Colonic mucosa (tissue), 4 donors: ENCODE results near the gene BICRAL. TPM values are rescaled to one million over a fixed set of nuclear protein-coding genes. Genes with fewer than 3 reads are reported as not detected.
A peak's percentile ranks its signal among the peaks of the same experiment; 100 is the strongest.

Source experiments
- DNase-seq: peaks from one replicate; pipeline ENCODE4 v3.0.0-alpha.2; 2020
- H3K27ac ChIP-seq: fragments of 200-600 bp; one replicate; pipeline ENCODE4 v1.8.0; 2021
- H3K27me3 ChIP-seq: fragments of 200-600 bp; one replicate; pipeline ENCODE4 v1.8.0; 2021
- H3K36me3 ChIP-seq: fragments of 200-600 bp; one replicate; pipeline ENCODE4 v1.8.0; 2021
- H3K4me1 ChIP-seq: fragments of 200-600 bp; one replicate; pipeline ENCODE4 v1.8.0; 2021; ENCODE audit warnings: mild to moderate bottlenecking
- H3K4me3 ChIP-seq: fragments of 200-600 bp; one replicate; pipeline ENCODE4 v1.8.0; 2021
- H3K9ac ChIP-seq, 2 donors: one replicate each; pipeline ENCODE4 v1.7.0; 2013; ENCODE audit warnings: control low read depth in 2 of 2, low read depth in 2 of 2, low read length in 2 of 2
- H3K9me3 ChIP-seq: fragments of 200-600 bp; one replicate; pipeline ENCODE4 v1.8.0; 2021
- intact Hi-C: fragments of 100-400 bp; cut with DNase I; formaldehyde crosslinking; loops from one replicate; pipeline ENCODE4 v1.14.1; 2022
- total RNA-seq, 2 donors: library from RNA; stranded (reverse); fragmentation: NEBNext Ultra II Directional in 1 of 2; extraction: Animal tissue kit (Norgen Biotek cat#: 25700) in 1 of 2; gene quantifications; one replicate each; pipeline ENCODE4 v1.2.1, GENCODE V29; 2021
- TF ChIP-seq, protein P1 (sequence below): fragments of 200-600 bp; IDR thresholded peaks from one replicate; pipeline ENCODE4 v1.8.0; 2022; ENCODE audit warnings: antibody characterized with exemption, mild to moderate bottlenecking
- donor health status: healthy.
- donor health status: DM: no; HTN: no; CAD: no.
- donor health status: DM: no; HTN: no; CAD: no.

The BICRAL gene
- total RNA-seq, 2 donors from 2014 or later = 11.5 to 15.3 TPM

DNA sequence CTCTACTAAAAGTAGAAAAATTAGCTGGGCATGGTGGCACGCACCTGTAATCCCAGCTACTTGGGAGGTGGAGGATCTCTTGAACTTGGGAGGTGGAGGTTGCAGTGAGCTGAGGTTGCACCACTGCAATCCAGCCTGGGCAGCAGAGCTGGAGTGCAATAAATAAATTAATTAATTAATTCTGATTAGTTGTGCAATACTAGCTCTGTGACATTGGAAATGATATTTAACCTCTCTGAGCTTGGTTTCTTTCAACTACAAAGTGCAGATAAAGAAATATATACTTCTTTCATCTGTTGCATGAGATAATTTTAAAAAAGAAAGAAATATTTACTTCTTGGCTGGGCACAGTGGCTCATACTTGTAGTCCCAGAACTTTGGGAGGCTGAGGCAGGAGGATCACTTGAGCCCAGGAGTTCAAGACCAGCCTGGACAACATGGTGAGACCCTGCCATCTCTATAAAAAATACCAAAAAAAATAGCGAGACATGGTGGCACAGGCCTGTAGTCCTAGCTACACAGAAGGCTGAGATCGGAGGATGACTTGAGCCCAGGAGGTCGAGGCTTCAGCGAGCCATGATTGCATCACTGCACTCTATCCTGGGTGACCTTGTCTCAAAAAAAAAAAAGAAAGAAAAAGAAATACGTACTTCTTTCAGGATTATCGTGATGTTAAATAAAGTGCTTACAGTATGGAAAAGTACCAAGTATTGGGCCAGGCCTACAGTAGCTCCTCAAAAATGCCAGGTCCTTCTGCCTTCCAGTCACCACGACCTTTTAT, 20.4 kb upstream of the BICRAL start:
- Histone ChIP-seq H3K4me3 (no peak overlapping the region), H3K36me3 (no peaks in the 10 kb centered on the region), H3K27ac (peak overlapping the region; percentile 29), H3K9me3 (no peaks in the 10 kb centered on the region), H3K9ac (peak overlapping the region in 1 of 2 donors; percentile 21), H3K4me1 (peaks cover 4% of the 10 kb centered on the region), H3K27me3 (no peaks in the 10 kb centered on the region)
- intact Hi-C loops = no loop called here
- TF ChIP-seq, protein P1, sequence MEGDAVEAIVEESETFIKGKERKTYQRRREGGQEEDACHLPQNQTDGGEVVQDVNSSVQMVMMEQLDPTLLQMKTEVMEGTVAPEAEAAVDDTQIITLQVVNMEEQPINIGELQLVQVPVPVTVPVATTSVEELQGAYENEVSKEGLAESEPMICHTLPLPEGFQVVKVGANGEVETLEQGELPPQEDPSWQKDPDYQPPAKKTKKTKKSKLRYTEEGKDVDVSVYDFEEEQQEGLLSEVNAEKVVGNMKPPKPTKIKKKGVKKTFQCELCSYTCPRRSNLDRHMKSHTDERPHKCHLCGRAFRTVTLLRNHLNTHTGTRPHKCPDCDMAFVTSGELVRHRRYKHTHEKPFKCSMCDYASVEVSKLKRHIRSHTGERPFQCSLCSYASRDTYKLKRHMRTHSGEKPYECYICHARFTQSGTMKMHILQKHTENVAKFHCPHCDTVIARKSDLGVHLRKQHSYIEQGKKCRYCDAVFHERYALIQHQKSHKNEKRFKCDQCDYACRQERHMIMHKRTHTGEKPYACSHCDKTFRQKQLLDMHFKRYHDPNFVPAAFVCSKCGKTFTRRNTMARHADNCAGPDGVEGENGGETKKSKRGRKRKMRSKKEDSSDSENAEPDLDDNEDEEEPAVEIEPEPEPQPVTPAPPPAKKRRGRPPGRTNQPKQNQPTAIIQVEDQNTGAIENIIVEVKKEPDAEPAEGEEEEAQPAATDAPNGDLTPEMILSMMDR = no peak
- DNase-seq = no peak

- no peaks in the 10 kb centered on the region for H3K36me3 ChIP-seq
- H3K27ac ChIP-seq = peak overlapping the region; percentile 29
- H3K27me3 ChIP-seq = no peaks in the 10 kb centered on the region
- no peak overlapping the region for H3K9ac ChIP-seq
- TF ChIP-seq, protein P1 = no peak
- peak; percentile 41 for DNase-seq
- H3K9me3 ChIP-seq = no peaks in the 10 kb centered on the region
- H3K4me3 ChIP-seq = no peak overlapping the region
- intact Hi-C loops = no loop called here
- H3K4me1 ChIP-seq = peaks cover 4% of the 10 kb centered on the region
Observed at GRCh38 chr6:42762426-42762859, 19.4 kb upstream of the BICRAL start.

DNA sequence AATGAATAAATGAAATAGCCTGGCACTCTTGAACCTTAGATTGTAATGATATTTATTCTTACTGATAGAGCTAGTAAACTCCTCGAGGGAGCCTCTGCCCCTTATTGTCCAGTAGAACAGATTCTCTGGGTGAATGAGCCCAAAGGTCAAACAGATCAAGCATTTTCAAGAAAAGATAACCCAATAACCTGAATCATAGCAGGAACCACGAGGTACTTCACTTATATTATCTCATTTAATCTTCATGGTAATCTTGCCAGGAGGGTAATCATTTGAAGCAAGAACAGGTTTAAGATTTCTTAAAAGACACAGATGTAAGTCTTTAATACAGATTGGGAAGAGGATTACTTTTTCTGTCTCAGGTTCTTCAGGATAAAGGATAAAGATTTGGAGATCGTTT, 18.9 kb upstream of the BICRAL start:
- DNase-seq = no peak
- H3K4me3 ChIP-seq = no peak overlapping the region
- H3K4me1 ChIP-seq = peaks cover 4% of the 10 kb centered on the region
- no peaks in the 10 kb centered on the region for H3K9me3 ChIP-seq
- H3K36me3 ChIP-seq = no peaks in the 10 kb centered on the region
- H3K27me3 ChIP-seq = no peaks in the 10 kb centered on the region
- no peak overlapping the region for H3K9ac ChIP-seq
- peak overlapping the region; percentile 29 for H3K27ac ChIP-seq
- TF ChIP-seq, protein P1 = no peak
- intact Hi-C loops = no loop called here

GRCh38 chr6:42764911-42765648, 16.8 kb upstream of the BICRAL start:
- intact Hi-C loops = no loop called here
- Histone ChIP-seq H3K27ac (peak overlapping the region; percentile 23), H3K4me3 (no peak overlapping the region), H3K27me3 (no peaks in the 10 kb centered on the region), H3K9me3 (no peaks in the 10 kb centered on the region), H3K4me1 (peaks cover 4% of the 10 kb centered on the region), H3K36me3 (no peaks in the 10 kb centered on the region), H3K9ac (no peak overlapping the region)
- TF ChIP-seq, protein P1 = no peak
- peak; percentile 27 for DNase-seq

DNA sequence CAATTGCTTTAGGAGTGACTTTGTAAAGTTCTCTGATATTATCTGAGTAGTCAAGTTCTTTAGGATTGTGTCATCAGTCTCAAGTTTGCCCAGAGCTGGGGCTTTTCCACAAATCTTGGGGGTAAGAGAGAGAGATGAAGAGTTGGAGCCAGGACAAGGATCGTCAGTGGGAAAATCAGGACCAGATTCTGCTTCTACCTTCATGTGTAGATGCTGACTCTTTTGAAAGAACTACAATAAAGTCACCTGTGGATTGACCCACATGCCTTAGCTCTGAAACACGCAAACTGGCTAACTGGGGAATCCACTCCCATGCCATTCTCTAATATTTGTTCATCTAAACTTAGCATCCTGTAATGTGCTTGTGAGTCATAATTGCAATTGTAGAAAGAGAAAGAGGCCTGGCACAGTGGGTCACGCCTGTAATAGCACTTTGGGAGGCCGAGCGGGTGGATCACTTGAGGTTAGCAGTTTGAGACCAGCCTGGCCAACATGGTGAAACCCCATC, 15.6 kb upstream of the BICRAL start:
- no peak for DNase-seq
- Histone ChIP-seq H3K4me1 (peaks cover 4% of the 10 kb centered on the region), H3K9ac (no peak overlapping the region), H3K27me3 (no peaks in the 10 kb centered on the region), H3K27ac (no peak overlapping the region), H3K4me3 (no peak overlapping the region), H3K36me3 (no peaks in the 10 kb centered on the region), H3K9me3 (no peaks in the 10 kb centered on the region)
- intact Hi-C loops = no loop called here
- TF ChIP-seq, protein P1 = no peak
